Measurements from ENCODE around the gene MB21D2. TPM values are rescaled to one million over a fixed set of nuclear protein-coding genes. Genes with fewer than 3 reads are reported as not detected.

Gene MB21D2
- total RNA-seq, 1 experiment from 2014 or later = 26.0 TPM

DNA sequence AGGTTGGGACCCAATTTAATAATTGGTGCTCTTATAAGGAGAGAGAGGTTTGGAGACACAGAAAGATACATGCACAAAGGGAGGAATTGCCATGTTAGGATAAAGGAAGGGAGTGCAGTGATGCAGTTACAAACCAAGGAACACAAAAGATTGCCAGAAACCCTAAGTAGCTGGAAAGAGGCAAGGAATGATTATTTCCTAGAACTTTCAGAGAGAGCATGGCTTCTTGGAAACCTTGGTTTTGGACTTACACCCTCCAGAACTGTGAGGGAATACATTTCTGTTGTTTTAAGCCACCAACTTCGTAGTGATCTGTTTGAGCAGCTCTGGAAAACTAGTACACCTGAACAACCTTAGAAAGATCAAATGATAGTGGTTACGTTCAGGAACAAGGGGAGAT is 25.0 kb upstream of the MB21D2 start:
- Histone ChIP-seq H3K4me1 (ENCODE audit: insufficient read depth, low read length) (peaks cover 5% of the 10 kb centered on the region; the same call in 1 of the 2 replicates), H4K20me1 (ENCODE audit: low read length) (no peaks in the 10 kb centered on the region), H3K4me3 (ENCODE audit: low read length) (no peak overlapping the region), H3K4me2 (ENCODE audit: low read length) (no peak overlapping the region), H3K27ac (ENCODE audit: low read length) (no peak overlapping the region), H3K9me2 (replicated peaks; ENCODE audit: low read length) (no peaks in the 10 kb centered on the region), H3K27me3 (ENCODE audit: low read length) (no peaks in the 10 kb centered on the region), H3F3A (ENCODE audit: low read length, unreplicated experiment) (no peaks in the 10 kb centered on the region), H3K9me3 (ENCODE audit: low read length) (no peaks in the 10 kb centered on the region), H3K9ac (ENCODE audit: low read length) (no peak overlapping the region), H3K79me2 (ENCODE audit: low read length) (no peaks in the 10 kb centered on the region), H2AFZ (ENCODE audit: low read length) (no peak overlapping the region), H3K36me3 (ENCODE audit: low read depth, low read length) (no peaks in the 10 kb centered on the region)
- ChIA-PET CTCF (no interaction called here), POLR2A (ENCODE audit: unreplicated experiment) (no interaction called here)
- intact Hi-C loops (cut with micrococcal nuclease) = no loop called here
- ATAC-seq (no peak), DNase-seq (no peak)
- BruUV-seq (replicated peaks) = no TSS peak
- TF ChIP-seq, protein P1, sequence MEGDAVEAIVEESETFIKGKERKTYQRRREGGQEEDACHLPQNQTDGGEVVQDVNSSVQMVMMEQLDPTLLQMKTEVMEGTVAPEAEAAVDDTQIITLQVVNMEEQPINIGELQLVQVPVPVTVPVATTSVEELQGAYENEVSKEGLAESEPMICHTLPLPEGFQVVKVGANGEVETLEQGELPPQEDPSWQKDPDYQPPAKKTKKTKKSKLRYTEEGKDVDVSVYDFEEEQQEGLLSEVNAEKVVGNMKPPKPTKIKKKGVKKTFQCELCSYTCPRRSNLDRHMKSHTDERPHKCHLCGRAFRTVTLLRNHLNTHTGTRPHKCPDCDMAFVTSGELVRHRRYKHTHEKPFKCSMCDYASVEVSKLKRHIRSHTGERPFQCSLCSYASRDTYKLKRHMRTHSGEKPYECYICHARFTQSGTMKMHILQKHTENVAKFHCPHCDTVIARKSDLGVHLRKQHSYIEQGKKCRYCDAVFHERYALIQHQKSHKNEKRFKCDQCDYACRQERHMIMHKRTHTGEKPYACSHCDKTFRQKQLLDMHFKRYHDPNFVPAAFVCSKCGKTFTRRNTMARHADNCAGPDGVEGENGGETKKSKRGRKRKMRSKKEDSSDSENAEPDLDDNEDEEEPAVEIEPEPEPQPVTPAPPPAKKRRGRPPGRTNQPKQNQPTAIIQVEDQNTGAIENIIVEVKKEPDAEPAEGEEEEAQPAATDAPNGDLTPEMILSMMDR (conservative IDR thresholded peaks at IDR 0.05; ENCODE audit: low read depth, low read length) = no peak
- TF ChIP-seq EZH2 (IDR thresholded peaks at IDR 0.05; ENCODE audit: low read length, unreplicated experiment) = no peak
- no peak for TF ChIP-seq EZH2phosphoT487 (IDR thresholded peaks at IDR 0.05; ENCODE audit: borderline replicate concordance, low read length)

DNA sequence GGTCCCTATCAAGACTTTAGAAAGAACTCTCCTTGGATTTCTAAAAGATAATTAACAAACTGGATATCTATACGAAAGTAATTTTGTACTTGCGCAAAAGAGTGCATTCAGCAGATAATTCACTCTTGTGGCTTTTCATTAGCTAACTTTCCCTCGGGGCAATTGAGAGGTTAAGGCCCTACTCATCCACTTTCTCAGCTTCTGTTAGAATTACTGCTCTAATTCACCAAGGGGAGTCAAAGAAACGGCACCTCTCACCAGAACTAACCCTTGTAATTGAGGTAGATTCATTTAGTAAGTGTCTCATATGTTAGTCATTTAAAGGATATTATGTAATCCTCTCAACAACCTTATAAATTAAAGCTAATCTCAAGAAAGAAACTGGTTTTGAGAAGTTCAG is 22.5 kb upstream of the MB21D2 start:
- intact Hi-C loops (cut with micrococcal nuclease) = no loop called here
- H4K20me1 ChIP-seq (ENCODE audit: low read length) = no peaks in the 10 kb centered on the region
- H3K9me3 ChIP-seq (ENCODE audit: low read length) = no peaks in the 10 kb centered on the region
- no peak overlapping the region for H3K27ac ChIP-seq (ENCODE audit: low read length)
- H3K9me2 ChIP-seq (replicated peaks; ENCODE audit: low read length) = no peaks in the 10 kb centered on the region
- no peaks in the 10 kb centered on the region for H3K36me3 ChIP-seq (ENCODE audit: low read depth, low read length)
- no peaks in the 10 kb centered on the region for H3F3A ChIP-seq (ENCODE audit: low read length, unreplicated experiment)
- peaks cover 5% of the 10 kb centered on the region; the same call in 1 of the 2 replicates for H3K4me1 ChIP-seq (ENCODE audit: insufficient read depth, low read length)
- no peaks in the 10 kb centered on the region for H3K79me2 ChIP-seq (ENCODE audit: low read length)
- H3K27me3 ChIP-seq (ENCODE audit: low read length) = no peaks in the 10 kb centered on the region
- peak overlapping the region; percentile 29 for H2AFZ ChIP-seq (ENCODE audit: low read length)
- ChIA-PET POLR2A (ENCODE audit: unreplicated experiment) (no interaction called here), CTCF (no interaction called here)
- no peak overlapping the region for H3K9ac ChIP-seq (ENCODE audit: low read length)
- H3K4me2 ChIP-seq (ENCODE audit: low read length) = no peak overlapping the region
- no peak overlapping the region for H3K4me3 ChIP-seq (ENCODE audit: low read length)
- TF ChIP-seq EZH2 (IDR thresholded peaks at IDR 0.05; ENCODE audit: low read length, unreplicated experiment) = no peak
- TF ChIP-seq, protein P1 (conservative IDR thresholded peaks at IDR 0.05; ENCODE audit: low read depth, low read length) = no peak
- TF ChIP-seq EZH2phosphoT487 (IDR thresholded peaks at IDR 0.05; ENCODE audit: borderline replicate concordance, low read length) = no peak
- BruUV-seq (replicated peaks) = no TSS peak
- no peak for ATAC-seq
- DNase-seq = peak; percentile 17

GRCh38 chr3:192935441-192935840 is 17.8 kb upstream of the MB21D2 start:
- Histone ChIP-seq H3K27me3 (ENCODE audit: low read length) (no peaks in the 10 kb centered on the region), H3K4me2 (ENCODE audit: low read length) (no peak overlapping the region), H3K4me3 (ENCODE audit: low read length) (no peak overlapping the region), H3K36me3 (ENCODE audit: low read depth, low read length) (no peaks in the 10 kb centered on the region), H3K79me2 (ENCODE audit: low read length) (no peaks in the 10 kb centered on the region), H3K9me2 (replicated peaks; ENCODE audit: low read length) (no peaks in the 10 kb centered on the region), H2AFZ (ENCODE audit: low read length) (no peak overlapping the region), H3K9ac (ENCODE audit: low read length) (no peak overlapping the region), H3K9me3 (ENCODE audit: low read length) (no peaks in the 10 kb centered on the region), H3F3A (ENCODE audit: low read length, unreplicated experiment) (no peaks in the 10 kb centered on the region), H4K20me1 (ENCODE audit: low read length) (no peaks in the 10 kb centered on the region), H3K27ac (ENCODE audit: low read length) (no peak overlapping the region), H3K4me1 (ENCODE audit: insufficient read depth, low read length) (peaks cover 15% of the 10 kb centered on the region)
- POLR2A ChIA-PET (ENCODE audit: unreplicated experiment) = no interaction called here
- no peak for TF ChIP-seq EZH2phosphoT487 (IDR thresholded peaks at IDR 0.05; ENCODE audit: borderline replicate concordance, low read length)
- TF ChIP-seq EZH2 (IDR thresholded peaks at IDR 0.05; ENCODE audit: low read length, unreplicated experiment) = no peak
- TF ChIP-seq, protein P1 (conservative IDR thresholded peaks at IDR 0.05; ENCODE audit: low read depth, low read length) = no peak
- DNase-seq (no peak), ATAC-seq (no peak; the same call in 1 of the 2 replicates)
- intact Hi-C loops (cut with micrococcal nuclease) = no loop called here
- no TSS peak for BruUV-seq (replicated peaks)
- CTCF ChIA-PET = no interaction called here
